Smooth muscle cell (in vitro differentiated cells): Measurements from ENCODE around the gene NEK6. TPM values are rescaled to one million over a fixed set of nuclear protein-coding genes. Genes with fewer than 3 reads are reported as not detected.

Source experiments
- DNase-seq: peaks from one replicate; lab custom pipeline; 2025; ENCODE audit not compliant: unreplicated experiment; lab: John Stamatoyannopoulos, UW
- H2AFZ ChIP-seq: fragments of 200-600 bp; sonication (generic); 2 replicates; pipeline ENCODE4 v1.6.0; 2016; ENCODE audit warnings: antibody characterized with exemption, low read depth, mild to moderate bottlenecking
- H3F3A ChIP-seq: fragments of 200-600 bp; sonication (generic); 2 replicates; pipeline ENCODE4 v1.6.0; 2017; ENCODE audit warnings: antibody characterized with exemption, low read depth
- H3K27ac ChIP-seq: fragments of 200-600 bp; sonication (generic); 2 replicates; pipeline ENCODE4 v1.5.1; 2016; ENCODE audit warnings: low read depth, mild to moderate bottlenecking
- H3K27me3 ChIP-seq: fragments of 200-600 bp; sonication (generic); 2 replicates; pipeline ENCODE4 v1.6.1; 2016; ENCODE audit warnings: low read depth, mild to moderate bottlenecking
- H3K36me3 ChIP-seq: fragments of 200-600 bp; sonication (generic); 2 replicates; pipeline ENCODE4 v1.5.1; 2016; ENCODE audit warnings: low read depth
- H3K4me1 ChIP-seq: fragments of 200-600 bp; sonication (generic); 2 replicates; pipeline ENCODE4 v1.5.1; 2016; ENCODE audit warnings: low read depth
- H3K4me2 ChIP-seq: fragments of 200-600 bp; sonication (generic); 2 replicates; pipeline ENCODE4 v1.6.0; 2016; ENCODE audit warnings: mild to moderate bottlenecking
- H3K4me3 ChIP-seq: fragments of 200-600 bp; sonication (generic); 2 replicates; pipeline ENCODE4 v1.5.1; 2016; ENCODE audit warnings: mild to moderate bottlenecking
- H3K79me2 ChIP-seq: fragments of 200-600 bp; sonication (generic); 2 replicates; pipeline ENCODE4 v1.6.0; 2016; ENCODE audit warnings: low read depth, mild to moderate bottlenecking
- H3K9ac ChIP-seq: fragments of 200-600 bp; sonication (generic); 2 replicates; pipeline ENCODE4 v1.6.0; 2016; ENCODE audit warnings: low read depth
- H3K9me3 ChIP-seq: fragments of 200-600 bp; sonication (generic); replicated peaks from 2 replicates; pipeline ENCODE4 v1.5.1; 2016; ENCODE audit warnings: low read depth
- H4K20me1 ChIP-seq: fragments of 200-600 bp; sonication (generic); 2 replicates; pipeline ENCODE4 v1.6.0; 2016; ENCODE audit warnings: low read depth
- WGBS: methylation state at CpG from one replicate; pipeline ENCODE4 v1.1.7; 2016; ENCODE audit warnings: low lambda C conversion rate; 5-methylcytosine and 5-hydroxymethylcytosine counted together
- polyA plus RNA-seq: library from polyadenylated mRNA; unstranded; fragments of >200 nt; fragmentation: Nextera tagmentation; extraction: Ambion mirVana; gene quantifications from 2 replicates; pipeline ENCODE4 v1.2.1, GENCODE V29; 2016
- total RNA-seq: library from RNA; depleted of rRNA; stranded (reverse); fragments of >200 nt; gene quantifications from 2 replicates; pipeline ENCODE4 v1.2.3, GENCODE V29; 2014
- TF ChIP-seq, protein P1 (sequence below): fragments of 200-600 bp; sonication (generic); IDR thresholded peaks from 2 replicates; pipeline ENCODE4 v1.5.1; 2017; ENCODE audit warnings: borderline replicate concordance, mild to moderate bottlenecking, antibody characterized with exemption; ENCODE audit not compliant: insufficient read depth, poor library complexity, severe bottlenecking

Gene NEK6
- total and polyA plus RNA-seq, 2 experiments from 2014 or later = 45.9 to 108 TPM

DNA sequence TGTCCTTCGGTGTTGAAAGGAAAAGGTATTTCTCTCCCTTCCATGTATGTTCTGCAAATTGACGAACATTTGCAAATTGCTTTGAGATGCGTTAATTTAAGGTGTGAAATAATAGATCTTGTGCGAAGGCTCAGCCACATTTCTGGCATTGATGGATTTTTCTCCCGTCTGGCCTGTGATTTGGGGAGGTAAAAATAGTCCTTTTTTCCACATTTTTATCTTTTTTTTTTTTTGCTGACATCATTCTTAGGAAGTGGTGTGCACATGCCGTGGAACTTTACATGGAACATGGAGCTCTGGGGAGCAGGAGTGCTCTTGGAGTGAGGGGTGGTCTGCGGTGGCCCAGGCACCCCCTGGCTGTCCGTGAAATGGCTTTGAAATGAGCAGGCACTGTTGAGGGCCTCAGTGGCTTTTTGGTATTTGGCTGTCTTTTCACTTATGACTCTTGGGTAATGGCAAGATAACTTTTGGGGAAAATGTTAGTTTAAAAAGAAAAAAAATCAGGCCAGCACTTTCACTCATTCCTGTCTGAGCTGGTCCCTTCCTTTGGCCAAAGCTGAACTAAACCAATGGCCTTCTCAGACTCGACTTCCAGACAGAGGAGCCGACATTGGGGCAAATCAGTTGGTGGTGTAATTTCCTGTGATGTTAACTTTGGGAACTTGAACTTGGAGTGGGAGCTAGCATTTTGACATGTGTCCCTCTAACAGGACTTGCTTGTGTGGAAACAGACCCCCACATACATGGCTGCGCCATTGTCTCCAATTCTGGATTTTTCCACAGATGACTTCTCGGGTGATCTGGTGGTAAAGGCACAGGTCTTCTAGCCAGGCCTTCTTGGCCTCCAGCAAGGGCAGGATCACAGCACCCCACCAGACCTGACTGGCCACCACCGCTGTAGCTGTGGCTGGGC, 4.2 kb downstream of the NEK6 start:
- DNase-seq = no peak
- Histone ChIP-seq H2AFZ (no peak overlapping the region), H3K4me1 (peaks cover 52% of the 10 kb centered on the region), H3K36me3 (no peaks in the 10 kb centered on the region), H3K4me2 (peak overlapping the region; percentile 80), H3K9me3 (no peaks in the 10 kb centered on the region), H4K20me1 (peaks cover 59% of the 10 kb centered on the region), H3K27me3 (no peaks in the 10 kb centered on the region), H3F3A (peaks cover 38% of the 10 kb centered on the region), H3K4me3 (peak overlapping the region; percentile 24), H3K9ac (peak overlapping the region; percentile 80), H3K27ac (peak overlapping the region; percentile 97), H3K79me2 (peaks cover 65% of the 10 kb centered on the region)
- 45% methylated on average over 13 of the region's 13 CpGs for WGBS
- TF ChIP-seq, protein P1, sequence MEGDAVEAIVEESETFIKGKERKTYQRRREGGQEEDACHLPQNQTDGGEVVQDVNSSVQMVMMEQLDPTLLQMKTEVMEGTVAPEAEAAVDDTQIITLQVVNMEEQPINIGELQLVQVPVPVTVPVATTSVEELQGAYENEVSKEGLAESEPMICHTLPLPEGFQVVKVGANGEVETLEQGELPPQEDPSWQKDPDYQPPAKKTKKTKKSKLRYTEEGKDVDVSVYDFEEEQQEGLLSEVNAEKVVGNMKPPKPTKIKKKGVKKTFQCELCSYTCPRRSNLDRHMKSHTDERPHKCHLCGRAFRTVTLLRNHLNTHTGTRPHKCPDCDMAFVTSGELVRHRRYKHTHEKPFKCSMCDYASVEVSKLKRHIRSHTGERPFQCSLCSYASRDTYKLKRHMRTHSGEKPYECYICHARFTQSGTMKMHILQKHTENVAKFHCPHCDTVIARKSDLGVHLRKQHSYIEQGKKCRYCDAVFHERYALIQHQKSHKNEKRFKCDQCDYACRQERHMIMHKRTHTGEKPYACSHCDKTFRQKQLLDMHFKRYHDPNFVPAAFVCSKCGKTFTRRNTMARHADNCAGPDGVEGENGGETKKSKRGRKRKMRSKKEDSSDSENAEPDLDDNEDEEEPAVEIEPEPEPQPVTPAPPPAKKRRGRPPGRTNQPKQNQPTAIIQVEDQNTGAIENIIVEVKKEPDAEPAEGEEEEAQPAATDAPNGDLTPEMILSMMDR = no peak

DNA sequence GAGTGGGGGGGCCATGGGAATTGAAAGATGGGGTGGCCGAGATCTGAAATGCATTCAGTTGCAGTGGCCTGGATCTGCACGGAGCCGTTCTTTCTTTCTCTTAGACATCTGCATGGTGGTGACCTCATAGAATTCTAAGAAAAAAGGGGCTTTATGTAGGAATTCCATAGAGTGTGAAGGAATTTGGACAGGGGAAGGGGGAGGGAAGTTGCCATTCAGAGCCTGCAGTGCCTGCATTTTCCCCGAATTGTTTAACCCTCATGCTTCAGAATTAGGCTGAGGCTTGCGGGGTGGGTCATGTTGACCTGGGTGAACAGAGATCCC, 4.9 kb downstream of the NEK6 start:
- no peaks in the 10 kb centered on the region for H3K9me3 ChIP-seq
- peaks cover 71% of the 10 kb centered on the region for H3K79me2 ChIP-seq
- H3K36me3 ChIP-seq = no peaks in the 10 kb centered on the region
- H2AFZ ChIP-seq = no peak overlapping the region
- H3K9ac ChIP-seq = peak overlapping the region; percentile 80
- peak overlapping the region; percentile 97 for H3K27ac ChIP-seq
- no peaks in the 10 kb centered on the region for H3K27me3 ChIP-seq
- H3K4me1 ChIP-seq = peaks cover 54% of the 10 kb centered on the region
- 27% methylated on average over 5 of the region's 5 CpGs for WGBS
- no peak for DNase-seq
- peaks cover 65% of the 10 kb centered on the region for H4K20me1 ChIP-seq
- TF ChIP-seq, protein P1 = no peak
- peaks cover 32% of the 10 kb centered on the region for H3F3A ChIP-seq
- H3K4me3 ChIP-seq = no peak overlapping the region
- peak overlapping the region; percentile 80 for H3K4me2 ChIP-seq

DNA sequence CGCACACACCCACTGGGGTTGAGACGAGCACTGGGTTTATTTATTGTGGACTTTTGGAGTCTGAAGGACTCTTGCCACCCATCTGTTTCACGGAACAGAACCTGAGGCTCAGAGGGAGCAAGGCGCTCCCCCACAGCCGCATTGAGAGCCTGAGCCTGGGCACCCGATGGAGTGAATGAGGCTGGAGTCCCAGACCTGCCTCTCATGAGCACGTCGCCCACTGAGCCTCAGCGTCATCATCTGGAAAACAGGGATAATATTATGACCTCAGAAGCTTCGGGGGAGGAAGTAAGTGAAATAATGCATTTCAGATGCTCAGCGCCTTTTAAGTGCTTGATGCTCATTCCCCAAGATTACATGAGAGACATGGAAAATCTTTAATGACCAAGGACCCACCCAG, 5.5 kb downstream of the NEK6 start:
- peak overlapping the region; percentile 97 for H3K27ac ChIP-seq
- H3K79me2 ChIP-seq = peaks cover 77% of the 10 kb centered on the region
- H3F3A ChIP-seq = peaks cover 32% of the 10 kb centered on the region
- peak overlapping the region; percentile 43 for H3K9ac ChIP-seq
- TF ChIP-seq, protein P1 = no peak
- H2AFZ ChIP-seq = no peak overlapping the region
- no peak overlapping the region for H3K4me3 ChIP-seq
- no peaks in the 10 kb centered on the region for H3K36me3 ChIP-seq
- H4K20me1 ChIP-seq = peaks cover 71% of the 10 kb centered on the region
- no peaks in the 10 kb centered on the region for H3K9me3 ChIP-seq
- DNase-seq = no peak
- H3K27me3 ChIP-seq = no peaks in the 10 kb centered on the region
- H3K4me2 ChIP-seq = peak overlapping the region; percentile 80
- 71% methylated on average over 11 of the region's 11 CpGs for WGBS
- peaks cover 58% of the 10 kb centered on the region for H3K4me1 ChIP-seq
